CD4-positive, alpha-beta T cell (primary cell): ENCODE data around the gene GPC5. TPM values are rescaled to one million over a fixed set of nuclear protein-coding genes. Genes with fewer than 3 reads are reported as not detected.

Experiments
- ATAC-seq: fragments of 200-7000 bp; cut with Tn5 transposase; one replicate; pipeline ENCODE4 v1.10.0; 2022; ENCODE audit warnings: mild to moderate bottlenecking; ENCODE audit not compliant: poor library complexity
- CTCF ChIA-PET: fragments of 350-600 bp; sonication (Branson Sonifier 250); formaldehyde crosslinking; loops from one replicate; lab custom pipeline; 2021; ENCODE audit warnings: antibody characterized with exemption, inconsistent platforms; lab: Charles Lee
- POLR2A ChIA-PET: fragments of 350-600 bp; sonication (Branson Sonifier 250); formaldehyde crosslinking; loops from one replicate; lab custom pipeline; 2021; ENCODE audit warnings: antibody characterized with exemption, inconsistent platforms; lab: Charles Lee
- DNase-seq, 14 experiments: peaks; one replicate each; pipeline ENCODE4 v3.0.0-alpha.2; 2013 to 2020; ENCODE audit warnings: mixed read lengths in 2 of 14
- H3K27ac ChIP-seq, 2 donors: one replicate each; pipeline versions ENCODE4 v1.5.1 to v1.7.0; 2013; ENCODE audit warnings: low read length in 2 of 2, low read depth in 1 of 2, mild to moderate bottlenecking in 1 of 2
- H3K27me3 ChIP-seq, 2 experiments: 1 replicate in 1 of 2; 2 replicates in 1 of 2; pipeline versions ENCODE4 v1.6.1 to v1.7.0; 2013; ENCODE audit warnings: low read length in 2 of 2, control low read depth in 1 of 2, mild to moderate bottlenecking in 1 of 2, moderate library complexity in 1 of 2; ENCODE audit not compliant: insufficient read depth in 2 of 2, control insufficient read depth in 1 of 2
- H3K36me3 ChIP-seq: one replicate; pipeline ENCODE4 v1.6.1; 2013; ENCODE audit warnings: low read length, control low read depth; ENCODE audit not compliant: insufficient read depth
- H3K4me1 ChIP-seq: one replicate; pipeline ENCODE4 v1.6.1; 2013; ENCODE audit warnings: low read length, control low read depth; ENCODE audit not compliant: insufficient read depth
- H3K4me3 ChIP-seq: one replicate; pipeline ENCODE4 v1.5.1; 2013; ENCODE audit warnings: mild to moderate bottlenecking, low read length, moderate library complexity
- H3K9me3 ChIP-seq, 2 experiments: 1 replicate in 1 of 2; 2 replicates in 1 of 2; pipeline versions ENCODE4 v1.6.1 to v1.7.0; 2013; ENCODE audit warnings: low read length in 2 of 2, mild to moderate bottlenecking in 2 of 2, control low read depth in 1 of 2, moderate library complexity in 1 of 2; ENCODE audit not compliant: control insufficient read depth in 1 of 2, insufficient read depth in 1 of 2
- H3K27ac Mint-ChIP-seq: one replicate; pipeline ENCODE4 v1.8.0; 2020; ENCODE audit warnings: mixed read lengths
- H3K27me3 Mint-ChIP-seq: one replicate; pipeline ENCODE4 v1.8.0; 2021; ENCODE audit warnings: mixed read lengths
- H3K36me3 Mint-ChIP-seq: one replicate; pipeline ENCODE4 v1.8.0; 2021; ENCODE audit warnings: low read depth, mixed read lengths
- H3K4me1 Mint-ChIP-seq: one replicate; pipeline ENCODE4 v1.8.0; 2021; ENCODE audit warnings: low read depth, mixed read lengths
- H3K4me3 Mint-ChIP-seq: one replicate; pipeline ENCODE4 v1.8.0; 2020; ENCODE audit warnings: mild to moderate bottlenecking, mixed read lengths
- H3K9me3 Mint-ChIP-seq: one replicate; pipeline ENCODE4 v1.8.0; 2020; ENCODE audit warnings: mixed read lengths
- CTCF ChIP-seq: fragments of 200-600 bp; IDR thresholded peaks from one replicate; pipeline ENCODE4 v1.8.0; 2022; ENCODE audit warnings: antibody characterized with exemption, mild to moderate bottlenecking
- intact Hi-C, 2 experiments: fragments of 100-400 bp; cut with DNase I in 1 of 2; cut with micrococcal nuclease in 1 of 2; formaldehyde crosslinking; loops; one replicate each; pipeline versions ENCODE4 v1.15.1 to v1.9.0; 2023 to 2025; cut with DNase I, micrococcal nuclease
- total RNA-seq, 174 experiments: library from RNA in 2 of 174; stranded (reverse) in 2 of 174; gene quantifications; one replicate each; pipeline ENCODE4 v1.2.3 and lab custom pipeline; 2021 to 2026

GPC5 gene
- total RNA-seq, 2 experiments from 2014 or later: not detected

GRCh38 chr13:91355099-91355825, 43.2 kb upstream of the GPC5 start:
- Mint-ChIP-seq H3K36me3 (peaks cover 66% of the 10 kb centered on the region), H3K27ac (no peak overlapping the region), H3K4me3 (no peak overlapping the region), H3K9me3 (no peaks in the 10 kb centered on the region), H3K27me3 (no peaks in the 10 kb centered on the region), H3K4me1 (peaks cover 57% of the 10 kb centered on the region)
- Histone ChIP-seq H3K27me3 (no peaks in the 10 kb centered on the region), H3K4me3 (no peak overlapping the region), H3K36me3 (peaks cover 52% of the 10 kb centered on the region), H3K9me3 (no peaks in the 10 kb centered on the region), H3K27ac (no peak overlapping the region), H3K4me1 (peaks cover 6% of the 10 kb centered on the region)
- intact Hi-C loops: no loop called here
- TF ChIP-seq CTCF: no peak
- POLR2A ChIA-PET: no interaction called here
- CTCF ChIA-PET: no interaction called here
- ATAC-seq (no peak), DNase-seq (no peak)

- ATAC-seq: no peak
- no peaks in the 10 kb centered on the region for H3K9me3 Mint-ChIP-seq
- TF ChIP-seq CTCF: no peak
- H3K27ac Mint-ChIP-seq: no peak overlapping the region
- H3K36me3 Mint-ChIP-seq: peaks cover 58% of the 10 kb centered on the region
- H3K4me1 ChIP-seq: peaks cover 1% of the 10 kb centered on the region
- H3K36me3 ChIP-seq: peaks cover 45% of the 10 kb centered on the region
- POLR2A ChIA-PET: no interaction called here
- no peak for DNase-seq
- intact Hi-C loops: no loop called here
- H3K27me3 ChIP-seq: no peaks in the 10 kb centered on the region
- no peak overlapping the region for H3K27ac ChIP-seq
- no peak overlapping the region for H3K4me3 Mint-ChIP-seq
- no peaks in the 10 kb centered on the region for H3K27me3 Mint-ChIP-seq
- H3K9me3 ChIP-seq: no peaks in the 10 kb centered on the region
- H3K4me1 Mint-ChIP-seq: peaks cover 54% of the 10 kb centered on the region
- H3K4me3 ChIP-seq: no peak overlapping the region
- CTCF ChIA-PET: no interaction called here
These were observed 42.4 kb upstream of the GPC5 start for GRCh38 chr13:91355826-91356710.

- H3K36me3 ChIP-seq: peaks cover 38% of the 10 kb centered on the region
- intact Hi-C loops: no loop called here
- Mint-ChIP-seq H3K4me1 (peaks cover 44% of the 10 kb centered on the region), H3K27me3 (no peaks in the 10 kb centered on the region), H3K36me3 (peaks cover 48% of the 10 kb centered on the region), H3K9me3 (no peaks in the 10 kb centered on the region), H3K4me3 (no peak overlapping the region), H3K27ac (no peak overlapping the region)
- ChIA-PET CTCF (no interaction called here), POLR2A (no interaction called here)
- no peaks in the 10 kb centered on the region for H3K9me3 ChIP-seq
- ATAC-seq: no peak
- H3K4me3 ChIP-seq: no peak overlapping the region
- DNase-seq: no peak
- H3K27ac ChIP-seq: no peak overlapping the region
- no peak for TF ChIP-seq CTCF
- no peaks in the 10 kb centered on the region for H3K27me3 ChIP-seq
- H3K4me1 ChIP-seq: no peaks in the 10 kb centered on the region
These were observed 41.4 kb upstream of the GPC5 start for GRCh38 chr13:91356919-91357612.
